HG03354 (cell line): ENCODE results near the gene TERC.
A peak's percentile ranks its signal among the peaks of the same experiment; 100 is the strongest.
"Not testable (repeated sequence)": the region's sequence is repeated elsewhere in the genome, so short reads cannot be mapped to it uniquely, and the experiment has no call there.

Experiments
- ATAC-seq: cut with Tn5 transposase; IDR thresholded peaks from one replicate; pipeline ENCODE4 v1.9.1; 2021; ENCODE audit warnings: mild to moderate bottlenecking; ENCODE audit not compliant: unreplicated experiment, poor library complexity, severe bottlenecking

Gene TERC

GRCh38 chr3:169772305-169772896 lies 7.5 kb upstream of the TERC start:
- ATAC-seq, result peak; percentile 7

GRCh38 chr3:169771497-169772304 lies 6.8 kb upstream of the TERC start:
- ATAC-seq, result peak; percentile 19

GRCh38 chr3:169769287-169770181 lies 4.7 kb upstream of the TERC start, which contains the start of gene ACTRT3:
TSS of gene ACTRT3 (minus strand) at chr3:169769561. CDS start at chr3:169769520, 41 bp downstream.
- peak; percentile 26 for ATAC-seq

- ATAC-seq, result peak; percentile 39
Measured at GRCh38 chr3:169764312-169764881, 463 bp downstream of the TERC start.

GRCh38 chr3:169760479-169760878 lies 4.4 kb downstream of the TERC start:
- ATAC-seq, result no peak

- peak; percentile 73 for ATAC-seq
Measured at GRCh38 chr3:169759256-169759655, 5.6 kb downstream of the TERC start.

- ATAC-seq, result no peak
Measured at GRCh38 chr3:169758359-169758994, 6.4 kb downstream of the TERC start.

GRCh38 chr3:169755488-169755887 lies 9.4 kb downstream of the TERC start:
- no peak for ATAC-seq

GRCh38 chr3:169754711-169755110 lies 10.1 kb downstream of the TERC start:
- no peak for ATAC-seq

- no peak for ATAC-seq
Measured at GRCh38 chr3:169751875-169752274, 13.0 kb downstream of the TERC start.

- ATAC-seq, result peak; percentile 46
Measured at GRCh38 chr3:169750665-169751064, 14.2 kb downstream of the TERC start.

GRCh38 chr3:169748670-169749069 lies 16.2 kb downstream of the TERC start:
- ATAC-seq, result no peak

GRCh38 chr3:169746924-169747323 lies 17.9 kb downstream of the TERC start:
- no peak for ATAC-seq

- no peak for ATAC-seq
Measured at GRCh38 chr3:169744366-169745054, 20.4 kb downstream of the TERC start.

GRCh38 chr3:169739067-169739466 lies 25.8 kb downstream of the TERC start:
- ATAC-seq, result no peak

GRCh38 chr3:169731857-169732256 lies 33.0 kb downstream of the TERC start:
- not testable (repeated sequence) for ATAC-seq

- no peak for ATAC-seq
Measured at GRCh38 chr3:169722724-169723123, 42.1 kb downstream of the TERC start.

GRCh38 chr3:169718415-169718814 lies 46.4 kb downstream of the TERC start:
- not testable (repeated sequence) for ATAC-seq
